Uterus (tissue), 4 donors: ENCODE results near the gene RAB43. TPM values are rescaled to one million over a fixed set of nuclear protein-coding genes. Genes with fewer than 3 reads are reported as not detected.

ENCODE experiments used
- DNase-seq, 2 donors: peaks; one replicate each; pipeline ENCODE4 v3.0.0-alpha.2; 2019 to 2020
- H3K27ac ChIP-seq, 2 donors: fragments of 200-600 bp; sonication (generic); 1 replicate in 1 of 2; 2 replicates in 1 of 2; pipeline ENCODE4 v1.5.1; 2016 to 2018
- H3K27me3 ChIP-seq, 2 donors: fragments of 200-600 bp; sonication (generic); one replicate each; pipeline ENCODE4 v1.5.1; 2018 to 2019; ENCODE audit warnings: control low read depth in 1 of 2
- H3K36me3 ChIP-seq, 2 donors: fragments of 200-600 bp; sonication (generic); one replicate each; pipeline ENCODE4 v1.5.1; 2019; ENCODE audit warnings: control low read depth in 1 of 2
- H3K4me1 ChIP-seq, 2 donors: fragments of 200-600 bp; sonication (generic); one replicate each; pipeline ENCODE4 v1.5.1; 2018 to 2019; ENCODE audit warnings: control low read depth in 1 of 2
- H3K4me3 ChIP-seq, 2 donors: fragments of 200-600 bp; sonication (generic); 1 replicate in 1 of 2; 2 replicates in 1 of 2; pipeline ENCODE4 v1.5.1; 2018 to 2019; ENCODE audit warnings: mild to moderate bottlenecking in 1 of 2
- H3K9me3 ChIP-seq, 2 donors: fragments of 200-600 bp; sonication (generic); one replicate each; pipeline ENCODE4 v1.5.1; 2019; ENCODE audit warnings: control low read depth in 1 of 2
- POLR2A ChIP-seq, 2 donors: fragments of 450-650 bp; IDR thresholded peaks; one replicate each; pipeline ENCODE4 v1.6.1; 2016; ENCODE audit warnings: antibody characterized with exemption in 2 of 2, mild to moderate bottlenecking in 1 of 2, moderate library complexity in 1 of 2
- intact Hi-C: fragments of 100-400 bp; cut with DNase I; formaldehyde crosslinking; loops from one replicate; pipeline ENCODE4 v1.15.1; 2023; ENCODE audit warnings: low total_unique reads
- total RNA-seq, 4 donors: library from RNA; depleted of rRNA in 3 of 4; stranded (reverse); fragments of >200 nt in 3 of 4; gene quantifications; one replicate each; pipeline versions ENCODE4 v1.1.0 to v1.2.4, GENCODE V29; 2014 to 2023
- TF ChIP-seq, protein P1 (sequence below), 4 experiments: fragments of 200-600 bp in 2 of 4; fragments of 450-650 bp in 2 of 4; sonication (generic) in 2 of 4; IDR thresholded peaks; one replicate each; pipeline ENCODE4 v1.5.1; 2016 to 2019; ENCODE audit warnings: antibody characterized with exemption in 4 of 4, mild to moderate bottlenecking in 2 of 4, moderate library complexity in 1 of 4
- donor health status: DM: yes; HTN: yes; CAD: no.

RAB43 gene
- total RNA-seq, 4 donors from 2014 or later = 10.8 to 38.2 (median 26.8) TPM

GRCh38 chr3:129120254-129121004 is 1.2 kb downstream of the RAB43 start:
- Histone ChIP-seq H3K4me1 (peaks cover 0 to 6% of the 10 kb centered on the region in 2 donors), H3K36me3 (no peaks in the 10 kb centered on the region), H3K27me3 (no peaks in the 10 kb centered on the region), H3K4me3 (peak overlapping the region; percentile 56 to 85), H3K9me3 (no peaks in the 10 kb centered on the region), H3K27ac (peak overlapping the region; percentile 87 to 95)
- TF ChIP-seq POLR2A (IDR thresholded peaks at IDR 0.05) = peak; percentile 42 to 57
- TF ChIP-seq, protein P1, sequence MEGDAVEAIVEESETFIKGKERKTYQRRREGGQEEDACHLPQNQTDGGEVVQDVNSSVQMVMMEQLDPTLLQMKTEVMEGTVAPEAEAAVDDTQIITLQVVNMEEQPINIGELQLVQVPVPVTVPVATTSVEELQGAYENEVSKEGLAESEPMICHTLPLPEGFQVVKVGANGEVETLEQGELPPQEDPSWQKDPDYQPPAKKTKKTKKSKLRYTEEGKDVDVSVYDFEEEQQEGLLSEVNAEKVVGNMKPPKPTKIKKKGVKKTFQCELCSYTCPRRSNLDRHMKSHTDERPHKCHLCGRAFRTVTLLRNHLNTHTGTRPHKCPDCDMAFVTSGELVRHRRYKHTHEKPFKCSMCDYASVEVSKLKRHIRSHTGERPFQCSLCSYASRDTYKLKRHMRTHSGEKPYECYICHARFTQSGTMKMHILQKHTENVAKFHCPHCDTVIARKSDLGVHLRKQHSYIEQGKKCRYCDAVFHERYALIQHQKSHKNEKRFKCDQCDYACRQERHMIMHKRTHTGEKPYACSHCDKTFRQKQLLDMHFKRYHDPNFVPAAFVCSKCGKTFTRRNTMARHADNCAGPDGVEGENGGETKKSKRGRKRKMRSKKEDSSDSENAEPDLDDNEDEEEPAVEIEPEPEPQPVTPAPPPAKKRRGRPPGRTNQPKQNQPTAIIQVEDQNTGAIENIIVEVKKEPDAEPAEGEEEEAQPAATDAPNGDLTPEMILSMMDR (IDR thresholded peaks at IDR 0.05) = peak in 2 of 4 experiments; percentile 46 to 58
- intact Hi-C loops = no loop called here
- DNase-seq = peak; percentile 84 to 88

DNA sequence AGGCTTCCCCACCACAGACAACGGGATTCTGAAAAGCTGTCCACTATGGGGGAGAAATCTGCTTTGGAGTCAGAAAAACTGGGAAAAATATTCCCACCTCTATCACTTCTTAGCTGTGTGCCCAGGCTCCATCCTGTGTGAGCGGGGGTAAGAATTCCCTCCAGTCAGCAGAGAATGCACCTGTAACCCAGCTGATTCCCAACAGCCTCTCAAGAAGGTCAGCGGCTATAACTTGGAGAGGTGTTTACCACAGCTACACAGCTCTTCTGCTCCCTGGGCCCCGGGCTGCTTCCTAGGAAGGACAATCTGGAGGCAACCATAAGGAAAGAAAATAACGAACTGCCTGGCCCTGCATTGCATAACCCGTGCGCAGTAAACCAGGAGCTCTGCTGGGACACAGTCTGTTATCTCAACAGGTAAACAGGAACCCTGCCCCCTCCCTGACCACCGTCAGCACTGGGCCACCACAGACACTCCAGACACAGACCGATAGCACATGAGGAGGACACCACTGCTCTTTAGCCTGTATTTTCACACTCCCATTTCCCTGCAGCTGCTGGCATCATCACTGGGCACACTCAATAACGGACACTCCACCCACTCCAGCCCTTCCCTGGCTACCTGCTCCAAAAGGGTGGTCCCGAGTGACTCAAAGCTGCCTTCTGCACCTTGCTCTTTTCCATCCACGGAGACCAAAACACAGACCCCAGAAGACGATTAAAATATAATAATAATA is 2.1 kb downstream of the RAB43 start:
- Histone ChIP-seq H3K4me3 (peak overlapping the region; percentile 56 to 85), H3K27me3 (no peaks in the 10 kb centered on the region), H3K9me3 (no peaks in the 10 kb centered on the region), H3K36me3 (no peaks in the 10 kb centered on the region), H3K27ac (peak overlapping the region; percentile 87 to 95), H3K4me1 (peaks cover 0 to 6% of the 10 kb centered on the region in 2 donors)
- TF ChIP-seq, protein P1 (IDR thresholded peaks at IDR 0.05) = no peak
- no peak for TF ChIP-seq POLR2A (IDR thresholded peaks at IDR 0.05)
- DNase-seq = no peak
- intact Hi-C loops = no loop called here

DNA sequence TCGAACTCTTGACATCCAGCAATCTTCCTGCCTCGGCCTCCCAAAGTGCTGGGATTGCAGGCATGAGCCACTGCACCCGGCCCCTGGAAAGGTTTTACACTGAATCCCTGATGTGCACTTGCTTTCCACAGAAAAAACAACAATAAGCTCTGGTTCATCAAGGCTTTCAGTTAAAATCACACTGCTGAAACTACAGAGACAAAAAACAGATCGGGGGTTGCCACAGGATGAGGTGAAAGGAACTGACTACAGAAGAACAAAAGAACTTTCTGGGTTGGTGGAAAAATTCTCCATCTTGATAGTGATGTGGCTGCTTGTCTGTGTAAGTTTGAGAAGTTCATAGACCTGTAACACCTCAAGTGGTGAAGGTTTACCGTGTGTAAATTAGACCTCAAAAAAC is 2.9 kb downstream of the RAB43 start:
- Histone ChIP-seq H3K9me3 (no peaks in the 10 kb centered on the region), H3K27me3 (no peaks in the 10 kb centered on the region), H3K4me1 (peaks cover 0 to 6% of the 10 kb centered on the region in 2 donors), H3K27ac (peak overlapping the region in 1 of 2 donors; percentile 87), H3K4me3 (no peak overlapping the region), H3K36me3 (no peaks in the 10 kb centered on the region)
- intact Hi-C loops = no loop called here
- TF ChIP-seq, protein P1 (IDR thresholded peaks at IDR 0.05) = no peak
- no peak for TF ChIP-seq POLR2A (IDR thresholded peaks at IDR 0.05)
- no peak for DNase-seq

DNA sequence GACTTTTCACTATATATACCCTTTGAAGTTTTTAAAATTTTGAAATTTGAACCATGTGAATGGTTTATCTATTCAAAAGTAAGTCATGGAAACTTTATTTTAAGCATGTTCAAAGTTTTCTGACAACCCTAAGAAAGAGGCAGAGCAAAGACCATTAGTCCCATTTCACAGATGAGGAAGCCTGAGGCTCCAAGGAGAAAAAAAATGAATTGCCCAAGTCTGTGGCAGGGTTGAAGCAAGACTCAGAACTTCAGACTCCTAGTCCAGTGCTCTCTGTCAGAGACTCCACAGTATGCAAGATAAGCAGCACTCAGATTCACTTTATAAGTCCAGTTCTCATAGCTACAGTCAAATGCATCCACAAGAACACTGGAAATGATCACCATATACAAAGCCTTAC is 4.5 kb downstream of the RAB43 start:
- intact Hi-C loops = no loop called here
- H3K4me1 ChIP-seq = peaks cover 0 to 6% of the 10 kb centered on the region in 2 donors
- no peaks in the 10 kb centered on the region for H3K36me3 ChIP-seq
- DNase-seq = no peak
- H3K27me3 ChIP-seq = no peaks in the 10 kb centered on the region
- no peak overlapping the region for H3K4me3 ChIP-seq
- H3K9me3 ChIP-seq = no peaks in the 10 kb centered on the region
- TF ChIP-seq POLR2A (IDR thresholded peaks at IDR 0.05) = no peak
- TF ChIP-seq, protein P1 (IDR thresholded peaks at IDR 0.05) = no peak
- peak overlapping the region in 1 of 2 donors; percentile 42 for H3K27ac ChIP-seq

- DNase-seq = no peak
- Histone ChIP-seq H3K36me3 (no peaks in the 10 kb centered on the region), H3K4me1 (peaks cover 0 to 6% of the 10 kb centered on the region in 2 donors), H3K27ac (peak overlapping the region in 1 of 2 donors; percentile 42), H3K9me3 (no peaks in the 10 kb centered on the region), H3K27me3 (no peaks in the 10 kb centered on the region), H3K4me3 (no peak overlapping the region)
- intact Hi-C loops = no loop called here
- TF ChIP-seq, protein P1 (IDR thresholded peaks at IDR 0.05) = no peak
- no peak for TF ChIP-seq POLR2A (IDR thresholded peaks at IDR 0.05)
Observed at GRCh38 chr3:129116482-129116946, 5.1 kb downstream of the RAB43 start.
